ENCODE results near the gene XPC. TPM values are rescaled to one million over a fixed set of nuclear protein-coding genes. Genes with fewer than 3 reads are reported as not detected.

The XPC gene
- polyA plus RNA-seq, 1 of the 3 experiments (the other 2 are of a cell fraction) = 50.0 TPM

GRCh38 chr3:14210290-14210688 is 31.9 kb upstream of the XPC start:
- ChIA-PET POLR2A (no interaction called here), CTCF (interaction anchor here (0.6 to 7.8 kb wide), 3 partner anchors 15 to 338 kb away, joined by 3 to 34 read pairs (median 3); no protein-coding TSS in a partner anchor)
- Histone ChIP-seq H3K9ac (no peak overlapping the region), H2AFZ (ENCODE audit: low read depth) (no peak overlapping the region), H3K4me2 (peak overlapping the region; percentile 68; the same call in 1 of the 2 replicates), H4K20me1 (ENCODE audit: insufficient read depth) (no peaks in the 10 kb centered on the region), H3K9me3 (no peaks in the 10 kb centered on the region), H3F3A (replicated peaks; ENCODE audit: insufficient read depth) (peaks cover 19% of the 10 kb centered on the region), H3K79me2 (ENCODE audit: insufficient read depth) (no peaks in the 10 kb centered on the region), H3K36me3 (replicated peaks in 1 of 2; ENCODE audit: control insufficient read depth in 1 of 2, insufficient read depth in 2 of 2, low read length in 1 of 2) (no peaks in the 10 kb centered on the region), H3K9me2 (no peaks in the 10 kb centered on the region), H3K27me3 (ENCODE audit: insufficient read depth) (no peaks in the 10 kb centered on the region), H3K27ac (ENCODE audit: low read depth in 2 of 2, low read length in 1 of 2) (peak overlapping the region; percentile 73 to 82; a peak in 3 of 4 replicates), H3K4me1 (ENCODE audit: control insufficient read depth in 1 of 2, insufficient read depth in 2 of 2, low read depth in 1 of 2, low read length in 1 of 2) (peaks cover 2 to 4% of the 10 kb centered on the region in 2 experiments; a peak in 2 of 4 replicates), H3K4me3 (ENCODE audit: low read depth in 2 of 2, low read length in 1 of 2) (no peak overlapping the region)
- WGBS (ENCODE audit: low lambda C conversion rate) = 67% methylated on average over 3 of the region's 3 CpGs
- TF ChIP-seq JUND (IDR thresholded peaks at IDR 0.05) = no peak
- no peak for TF ChIP-seq FOXJ3 (CRISPR knock-in tag; IDR thresholded peaks at IDR 0.05)
- no peak for TF ChIP-seq EP300 (IDR thresholded peaks at IDR 0.05; ENCODE audit: borderline replicate concordance in 1 of 2, low read depth in 1 of 2, low read length in 1 of 2)
- TF ChIP-seq YY1 (IDR thresholded peaks at IDR 0.05; ENCODE audit: low read depth) = no peak
- TF ChIP-seq GATA2 (CRISPR knock-in tag; IDR thresholded peaks at IDR 0.05) = no peak
- no peak for TF ChIP-seq IRF3 (IDR thresholded peaks at IDR 0.05; ENCODE audit: low read depth, low read length)
- no peak for TF ChIP-seq PBX3 (IDR thresholded peaks at IDR 0.05)
- TF ChIP-seq CTCF (IDR thresholded peaks at IDR 0.05) = no peak
- no peak for TF ChIP-seq NFIC (IDR thresholded peaks at IDR 0.05; ENCODE audit: borderline replicate concordance)
- TF ChIP-seq MEF2A (IDR thresholded peaks at IDR 0.05; ENCODE audit: borderline replicate concordance, low read depth) = no peak
- no peak for DNase-seq

GRCh38 chr3:14209581-14210289 is 31.3 kb upstream of the XPC start:
- H3K4me3 ChIP-seq (ENCODE audit: low read depth in 2 of 2, low read length in 1 of 2) = no peak overlapping the region
- H3K9me2 ChIP-seq = no peaks in the 10 kb centered on the region
- TF ChIP-seq FOXM1 (IDR thresholded peaks at IDR 0.05; ENCODE audit: low read depth) = no peak
- TF ChIP-seq TCF12 (IDR thresholded peaks at IDR 0.05) = no peak
- no peak for TF ChIP-seq GABPA (IDR thresholded peaks at IDR 0.05; ENCODE audit: low read depth)
- TF ChIP-seq GATA2 (CRISPR knock-in tag; IDR thresholded peaks at IDR 0.05) = no peak
- TF ChIP-seq FOSL2 (IDR thresholded peaks at IDR 0.05; ENCODE audit: borderline replicate concordance, low read depth) = no peak
- no peak for TF ChIP-seq RXRA (IDR thresholded peaks at IDR 0.05; ENCODE audit: borderline replicate concordance, low read depth)
- TF ChIP-seq SIN3A (IDR thresholded peaks at IDR 0.05; ENCODE audit: borderline replicate concordance, low read depth, low read length) = no peak
- no peak for TF ChIP-seq RCOR1 (IDR thresholded peaks at IDR 0.05; ENCODE audit: low read length)
- no peak for TF ChIP-seq ELF1 (IDR thresholded peaks at IDR 0.05)
- TF ChIP-seq IRF3 (IDR thresholded peaks at IDR 0.05; ENCODE audit: low read depth, low read length) = no peak
- TF ChIP-seq RFX5 (IDR thresholded peaks at IDR 0.05; ENCODE audit: low read length) = no peak
- no peak for TF ChIP-seq FOXJ3 (CRISPR knock-in tag; IDR thresholded peaks at IDR 0.05)
- no peak for TF ChIP-seq NFIC (IDR thresholded peaks at IDR 0.05; ENCODE audit: borderline replicate concordance)
- TF ChIP-seq NRF1 (IDR thresholded peaks at IDR 0.05; ENCODE audit: low read depth, low read length) = no peak
- TF ChIP-seq TAF1 (IDR thresholded peaks at IDR 0.05; ENCODE audit: borderline replicate concordance, low read depth, low read length) = no peak
- no peak for TF ChIP-seq MEF2A (IDR thresholded peaks at IDR 0.05; ENCODE audit: borderline replicate concordance, low read depth)
- TF ChIP-seq USF1 (IDR thresholded peaks at IDR 0.05; ENCODE audit: borderline replicate concordance, low read depth) = no peak
- H3K4me2 ChIP-seq = no peak overlapping the region
- H4K20me1 ChIP-seq (ENCODE audit: insufficient read depth) = no peaks in the 10 kb centered on the region
- no peaks in the 10 kb centered on the region for H3K79me2 ChIP-seq (ENCODE audit: insufficient read depth)
- WGBS (ENCODE audit: low lambda C conversion rate) = 80% methylated on average over 14 of the region's 14 CpGs
- no peak overlapping the region for H2AFZ ChIP-seq (ENCODE audit: low read depth)
- ChIA-PET POLR2A (no interaction called here), CTCF (interaction anchor here (0.8 to 7.8 kb wide), 3 partner anchors 14 to 314 kb away, joined by 3 to 34 read pairs (median 3); no protein-coding TSS in a partner anchor)
- no peaks in the 10 kb centered on the region for H3K36me3 ChIP-seq (replicated peaks in 1 of 2; ENCODE audit: control insufficient read depth in 1 of 2, insufficient read depth in 2 of 2, low read length in 1 of 2)
- H3K9me3 ChIP-seq = no peaks in the 10 kb centered on the region
- no peak for DNase-seq
- peaks cover 4 to 6% of the 10 kb centered on the region in 2 experiments; a peak in 2 of 4 replicates for H3K4me1 ChIP-seq (ENCODE audit: control insufficient read depth in 1 of 2, insufficient read depth in 2 of 2, low read depth in 1 of 2, low read length in 1 of 2)
- H3F3A ChIP-seq (replicated peaks; ENCODE audit: insufficient read depth) = peaks cover 19% of the 10 kb centered on the region
- H3K9ac ChIP-seq = no peak overlapping the region
- peak overlapping the region; percentile 73 to 82; a peak in 3 of 4 replicates for H3K27ac ChIP-seq (ENCODE audit: low read depth in 2 of 2, low read length in 1 of 2)
- no peaks in the 10 kb centered on the region for H3K27me3 ChIP-seq (ENCODE audit: insufficient read depth)

All from SK-N-SH (cell line).